KG1 (cell line): ENCODE results near the gene PSMB9.

Source experiments
- DNase-seq: peaks from one replicate; lab custom pipeline; 2025; lab: John Stamatoyannopoulos, UW

The PSMB9 gene

DNA sequence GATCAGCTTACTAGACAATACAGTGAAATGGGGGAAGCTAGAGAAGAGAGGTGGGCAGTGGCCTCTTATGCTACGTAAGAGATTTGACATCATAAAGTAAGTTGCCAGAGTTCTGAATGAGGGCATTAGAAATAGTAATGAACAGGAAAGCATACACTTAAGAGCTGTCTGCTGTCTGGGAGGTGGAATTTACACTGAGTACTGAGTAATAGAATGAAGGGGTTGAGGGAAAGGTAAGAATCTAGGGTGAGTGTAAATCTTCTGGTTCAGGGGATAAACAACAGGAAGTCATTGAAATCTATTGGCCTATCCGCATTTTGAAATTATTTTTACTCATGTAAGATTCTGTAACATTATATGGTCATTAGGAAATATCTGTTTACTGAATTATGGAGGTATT, 51.1 kb downstream of the PSMB9 start:
- DNase-seq: no peak

DNA sequence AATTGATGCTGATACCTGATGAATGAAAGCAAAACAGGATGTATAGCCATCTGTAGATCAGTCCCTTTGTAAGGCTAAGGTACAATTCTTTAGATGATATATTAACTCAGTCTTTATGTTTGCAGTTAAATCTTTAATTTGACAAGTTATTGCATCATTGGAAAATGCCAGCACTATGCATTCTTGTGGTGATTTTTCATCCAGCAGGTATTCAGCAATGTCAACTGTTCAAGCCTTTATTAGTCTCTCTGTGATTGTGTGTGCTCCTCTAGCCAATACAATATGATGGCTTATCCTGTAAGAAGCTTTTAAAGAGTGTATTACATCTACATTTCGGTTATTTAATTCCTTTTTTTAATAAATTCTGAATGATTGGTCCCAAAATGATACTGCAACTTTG, 52.5 kb downstream of the PSMB9 start:
- no peak for DNase-seq

DNA sequence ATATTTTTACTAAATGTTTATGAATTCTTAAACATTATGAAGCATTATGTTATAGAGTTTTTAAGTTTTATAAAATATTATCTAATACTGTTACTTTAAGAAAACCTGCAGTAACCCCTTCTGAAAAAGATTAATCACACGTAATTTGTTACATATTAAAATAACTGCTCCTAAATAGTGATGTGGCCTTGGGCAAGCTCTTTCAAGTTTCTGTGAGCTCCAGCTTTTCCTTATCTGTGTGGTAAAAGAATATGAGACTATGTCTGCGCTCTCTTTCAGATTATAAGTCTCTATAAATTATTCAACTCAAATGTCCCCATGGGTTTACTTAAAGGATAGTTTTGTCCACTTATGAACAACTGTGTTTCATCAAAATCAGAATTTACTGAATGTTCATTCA, 54.9 kb downstream of the PSMB9 start:
- DNase-seq: no peak
